HG03432 (cell line): ENCODE measurements around the gene GNB1L.

Experiments
- ATAC-seq: cut with Tn5 transposase; IDR thresholded peaks from one replicate; pipeline ENCODE4 v1.9.1; 2021; ENCODE audit warnings: mild to moderate bottlenecking, moderate library complexity; ENCODE audit not compliant: unreplicated experiment

Gene GNB1L

DNA sequence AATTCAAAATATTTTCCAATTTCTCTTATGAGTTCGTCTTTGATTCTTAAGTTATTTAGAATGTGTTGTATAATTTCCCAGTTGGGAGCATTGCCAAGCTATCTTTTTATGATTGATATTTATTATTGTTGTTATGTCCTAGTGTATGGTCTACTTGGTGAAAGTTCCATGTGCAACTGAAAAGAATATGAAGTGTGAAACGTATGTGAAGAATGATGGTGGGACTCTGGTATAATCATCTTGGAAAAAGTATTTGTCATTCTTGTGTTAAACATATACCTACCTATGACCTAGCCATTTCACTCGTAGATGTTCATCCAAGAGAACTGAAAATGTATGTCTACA is 12.0 kb upstream of the GNB1L start:
- ATAC-seq: no peak

GRCh38 chr22:19865141-19865829 is 10.6 kb upstream of the GNB1L start:
- no peak for ATAC-seq

GRCh38 chr22:19864538-19865106 is 9.9 kb upstream of the GNB1L start:
- ATAC-seq: no peak

DNA sequence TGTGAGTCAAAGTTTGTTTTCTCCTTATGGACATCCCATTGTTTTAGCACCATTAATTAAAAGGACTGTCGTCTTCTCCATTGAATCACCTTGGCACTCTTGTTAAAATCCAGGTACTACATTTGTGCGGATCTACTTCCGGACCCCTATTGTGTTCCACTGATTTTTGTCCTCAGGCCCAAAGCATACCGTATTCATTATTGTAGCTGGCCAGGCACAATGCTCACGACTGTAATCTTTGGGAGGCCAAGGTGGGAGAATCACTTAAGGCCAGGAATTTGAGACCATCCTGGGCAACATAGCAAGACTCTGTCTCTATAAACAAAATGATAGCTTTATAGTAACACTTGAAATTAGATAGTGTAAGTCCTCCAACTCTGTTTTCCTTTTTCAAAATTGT is 8.9 kb upstream of the GNB1L start:
- no peak for ATAC-seq

- ATAC-seq: no peak
Observed at GRCh38 chr22:19862619-19863246, 8.1 kb upstream of the GNB1L start.

GRCh38 chr22:19859861-19860510 is 5.3 kb upstream of the GNB1L start:
- ATAC-seq: no peak

GRCh38 chr22:19857382-19857781 is 2.7 kb upstream of the GNB1L start:
- ATAC-seq: no peak

DNA sequence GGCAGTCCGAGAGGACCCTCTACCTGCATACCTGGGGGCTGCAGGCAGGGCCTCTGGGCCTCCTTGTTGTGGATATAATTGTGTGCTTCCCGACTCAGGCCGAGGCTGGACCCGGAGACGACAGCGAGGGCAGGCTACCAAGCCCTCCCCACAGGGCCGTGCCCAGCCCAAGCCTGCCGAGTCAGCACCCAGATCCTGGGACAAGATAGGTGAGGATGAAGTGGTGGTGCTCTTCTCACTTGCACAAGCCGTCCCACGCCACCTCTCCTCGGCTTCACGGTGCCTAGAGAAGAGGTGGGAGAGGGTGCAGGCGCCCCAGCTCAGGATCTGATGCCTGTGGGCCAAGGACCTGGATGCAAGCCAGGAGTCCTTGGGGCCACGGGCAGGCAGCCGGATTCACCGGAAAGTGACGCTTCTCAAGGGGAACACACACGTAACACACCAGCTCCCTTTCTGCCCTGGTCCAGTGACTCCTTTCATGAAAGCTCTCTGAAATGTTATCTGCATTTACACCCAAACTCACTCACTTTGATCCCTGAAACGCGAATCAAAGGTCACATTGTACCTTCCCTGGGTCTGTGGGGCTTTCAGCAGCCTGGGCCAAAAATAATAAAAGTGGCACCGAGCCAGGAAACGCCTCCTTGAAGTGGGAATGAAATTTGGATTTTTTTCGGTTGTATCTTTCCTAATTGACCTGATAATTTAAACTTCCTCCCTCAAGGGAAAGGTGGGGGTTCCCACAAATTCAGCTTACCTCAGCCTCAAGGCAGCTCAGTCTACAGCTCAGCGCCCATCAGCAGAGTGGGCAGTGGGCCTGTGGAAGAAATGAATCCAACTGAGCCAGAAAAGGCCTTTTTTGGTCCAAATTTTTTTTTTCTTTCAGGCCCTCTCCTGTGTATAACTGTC is 1.1 kb upstream of the GNB1L start:
- ATAC-seq: peak; percentile 22

DNA sequence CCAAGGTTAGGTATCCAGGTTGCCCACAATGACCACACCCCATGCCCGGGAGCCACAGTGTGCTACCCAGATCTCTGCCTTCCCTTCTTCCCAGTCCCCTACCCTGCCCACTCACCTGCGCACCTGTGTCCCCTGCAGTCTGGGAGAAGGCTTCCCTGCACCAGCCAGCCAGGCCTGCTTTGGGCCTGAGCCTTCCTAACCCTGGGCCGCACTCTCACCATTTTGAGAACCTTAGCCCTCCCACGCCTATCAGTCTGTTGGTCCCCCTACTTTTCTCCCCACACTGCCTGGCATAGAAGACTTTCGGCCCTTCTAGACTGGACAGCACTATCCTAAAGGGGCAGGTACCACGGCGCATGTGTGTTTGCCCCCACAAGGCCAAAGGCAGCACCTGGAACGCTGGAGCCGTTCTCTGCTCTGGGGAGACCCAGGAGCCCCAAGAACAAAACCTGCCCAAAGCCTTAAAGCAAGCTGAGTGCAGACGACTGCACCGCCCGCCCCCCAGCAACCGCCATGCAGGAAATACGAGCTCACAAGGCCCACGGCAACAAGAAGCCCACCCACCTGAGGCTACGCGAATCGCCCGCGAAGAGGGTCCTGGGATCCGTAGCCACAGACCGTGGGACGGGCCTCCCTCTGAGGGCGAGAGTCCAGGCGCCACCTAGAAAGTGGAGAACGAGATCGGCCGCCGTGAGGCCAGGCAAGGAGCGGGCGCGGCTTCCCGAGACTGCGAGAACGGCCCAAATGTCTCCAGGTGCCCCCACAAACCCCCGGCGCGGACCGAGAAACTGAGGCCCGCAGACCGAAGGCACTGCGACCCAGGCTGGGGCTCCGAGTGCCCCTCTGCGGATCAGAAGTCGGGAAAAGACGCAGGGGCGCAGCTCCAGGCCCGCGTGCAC is 546 bp downstream of the GNB1L start:
- peak; percentile 5 for ATAC-seq

GRCh38 chr22:19853058-19853878 is 1.4 kb downstream of the GNB1L start:
- ATAC-seq: no peak

- ATAC-seq: no peak
Observed at GRCh38 chr22:19852177-19852781, 2.4 kb downstream of the GNB1L start.

- ATAC-seq: no peak
Observed at GRCh38 chr22:19851291-19852176, 3.1 kb downstream of the GNB1L start.

- no peak for ATAC-seq
Observed at GRCh38 chr22:19850763-19851109, 3.9 kb downstream of the GNB1L start.

DNA sequence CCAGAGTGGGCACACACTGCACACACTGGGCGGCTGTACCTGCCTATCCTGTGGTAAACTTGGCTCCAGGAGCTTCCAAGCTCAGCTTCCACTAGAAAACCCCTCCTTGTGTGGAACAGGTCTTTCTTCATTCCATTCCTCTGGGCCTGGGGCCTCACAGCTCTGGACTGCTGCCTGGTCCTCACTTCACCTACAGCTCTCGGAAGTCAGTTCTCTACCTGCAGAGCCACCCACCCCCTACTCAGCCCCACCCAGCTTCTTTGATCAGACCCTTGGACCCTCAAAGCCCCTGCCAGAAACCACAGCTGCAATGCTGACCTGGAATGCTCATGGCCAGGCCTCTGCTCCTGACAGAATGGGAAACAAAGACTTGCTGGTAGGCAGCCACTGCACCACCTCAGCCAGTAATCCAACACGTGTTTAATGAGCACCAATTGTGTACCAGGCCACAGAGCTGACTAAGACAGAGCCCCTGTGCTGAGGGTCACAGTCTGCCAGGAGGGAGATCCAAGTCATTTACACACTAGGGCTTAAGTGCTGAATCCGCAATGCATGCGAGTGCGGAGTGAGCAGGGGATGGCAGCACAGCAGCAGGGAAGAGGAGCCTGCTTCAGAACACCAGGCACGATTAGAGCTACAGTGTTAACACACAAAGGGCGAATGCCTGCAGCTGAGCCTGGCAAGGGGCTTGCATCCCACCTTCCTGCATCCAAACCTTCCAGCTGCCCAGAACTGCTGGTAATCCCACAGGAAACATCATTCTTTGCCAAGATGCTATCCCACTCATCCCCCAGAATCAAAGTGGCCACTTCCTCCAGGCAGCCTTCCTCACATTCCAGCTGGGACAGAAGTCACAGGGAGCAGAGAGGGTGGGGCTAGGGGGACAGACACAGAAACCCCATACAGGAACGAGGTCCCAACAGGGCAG is 4.6 kb downstream of the GNB1L start:
- no peak for ATAC-seq

DNA sequence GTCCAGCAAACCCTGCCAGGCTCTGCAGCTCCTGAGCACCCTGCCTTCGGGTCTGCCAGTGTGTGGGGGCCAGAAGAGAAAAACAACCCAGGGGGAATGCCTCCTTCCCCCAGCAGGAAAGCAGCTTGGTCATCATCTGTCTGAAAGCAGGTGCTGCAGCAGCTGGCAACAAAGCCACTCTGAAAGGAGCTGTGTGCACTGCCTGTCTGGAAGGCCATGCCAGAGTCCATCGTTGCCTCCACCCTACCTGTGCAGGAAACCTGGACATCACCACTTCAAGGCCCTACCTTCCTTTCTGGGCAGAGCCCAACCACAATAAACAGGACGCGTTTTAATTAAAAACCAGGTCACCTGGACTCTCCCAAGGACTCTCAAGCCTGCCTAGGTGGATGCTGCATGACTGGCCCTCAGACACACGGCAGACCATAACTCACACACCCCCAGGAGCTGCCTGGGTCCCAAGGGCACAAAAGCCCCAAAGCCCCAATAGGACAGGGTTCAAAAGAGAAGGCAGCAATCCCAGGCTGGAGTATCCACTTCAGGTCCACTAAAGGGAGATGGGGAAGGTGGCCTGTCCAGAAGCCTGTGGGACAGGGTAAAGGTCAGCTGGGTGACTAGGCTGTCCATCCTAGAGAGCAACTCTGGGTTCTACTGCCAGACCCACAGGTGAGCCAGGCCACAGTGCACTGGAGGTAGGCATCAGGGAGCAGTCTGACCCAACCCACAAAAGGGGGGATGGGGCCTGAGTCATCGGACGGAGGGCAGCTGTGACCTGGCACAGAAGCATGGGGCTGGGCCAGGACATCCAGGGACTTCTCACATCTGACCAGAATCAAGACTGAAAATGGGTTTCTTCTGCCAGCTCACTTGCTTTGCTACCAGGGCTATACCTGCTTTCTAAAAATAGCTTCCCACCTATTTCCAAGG is 6.1 kb downstream of the GNB1L start:
- ATAC-seq: no peak

DNA sequence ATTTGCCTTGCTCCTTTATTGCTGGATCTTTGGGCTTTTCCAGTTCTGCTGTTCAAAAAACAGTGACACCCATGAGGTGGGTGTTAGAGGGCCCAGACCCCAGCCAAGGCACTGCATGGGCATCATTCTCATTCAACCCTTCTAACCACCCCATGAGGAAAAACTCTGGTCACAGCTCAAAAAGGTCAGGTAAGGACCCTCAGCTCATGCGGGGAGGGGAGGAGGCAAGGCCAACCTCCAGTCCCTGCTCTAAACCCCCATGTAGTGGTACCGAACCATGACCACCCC is 7.4 kb downstream of the GNB1L start:
- ATAC-seq: no peak
